ENCODE measurements around the gene NDUFV1. TPM values are rescaled to one million over a fixed set of nuclear protein-coding genes. Genes with fewer than 3 reads are reported as not detected.
A peak's percentile ranks its signal among the peaks of the same experiment; 100 is the strongest.

The NDUFV1 gene
- total RNA-seq, 2 experiments from 2014 or later, result 211 to 219 TPM

DNA sequence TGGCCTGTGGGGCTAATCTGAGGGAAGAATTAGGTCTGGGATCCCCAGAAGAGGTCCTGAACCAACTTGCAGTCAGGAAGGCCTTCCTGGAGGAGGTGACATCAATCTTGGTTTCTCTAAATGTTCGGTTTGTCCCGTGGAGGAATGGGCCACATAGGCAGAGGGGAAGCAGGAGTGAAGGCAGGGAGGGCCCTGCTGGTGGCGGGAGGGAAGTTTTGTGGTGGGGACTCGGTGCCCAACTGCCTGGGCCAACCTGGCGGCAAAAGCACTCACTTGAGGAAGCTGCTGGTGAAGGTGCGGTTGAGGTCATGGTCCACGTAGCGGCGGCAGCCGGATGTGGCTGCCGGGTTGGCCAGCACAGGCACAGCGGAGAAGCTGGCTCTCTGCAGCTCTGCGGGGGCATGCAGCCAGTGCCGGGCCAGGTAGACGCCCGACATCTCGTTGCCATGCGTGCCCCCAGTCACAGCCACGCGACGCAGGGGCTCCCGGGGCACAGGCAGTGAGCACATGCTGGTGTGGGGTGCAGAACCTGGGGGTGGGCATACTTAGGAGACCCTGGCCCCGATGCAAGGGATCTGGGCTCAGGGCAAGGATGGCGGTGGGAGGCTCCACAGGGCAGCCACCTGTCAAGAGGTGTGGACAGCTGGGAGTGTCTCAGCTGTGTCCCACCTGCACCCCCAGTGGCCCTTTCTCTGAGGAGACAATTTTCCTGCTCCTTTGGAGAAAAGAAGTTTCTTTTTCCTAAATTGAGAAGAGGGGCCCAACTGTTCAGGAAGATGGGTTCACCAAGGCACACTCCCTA is 40.0 kb downstream of the NDUFV1 start:
- H3K4me1 Mint-ChIP-seq, result peaks cover 47% of the 10 kb centered on the region
- ATAC-seq (ENCODE audit: low read depth) (peak; percentile 34), DNase-seq (peak; percentile 79)
- POLR2A ChIA-PET, result interaction anchor here (4.6 kb wide), 1 partner anchor 16 kb away, joined by 28 read pairs; the partner anchor contains the start of gene NUDT8
- H3K36me3 Mint-ChIP-seq, result no peaks in the 10 kb centered on the region
- no peaks in the 10 kb centered on the region for H3K9me3 Mint-ChIP-seq
- peak overlapping the region; percentile 75 for H3K4me3 Mint-ChIP-seq
- H3K27ac Mint-ChIP-seq, result peak overlapping the region; percentile 80
- peaks cover 7% of the 10 kb centered on the region for H3K27me3 Mint-ChIP-seq

- H3K27ac Mint-ChIP-seq, result no peak overlapping the region
- H3K36me3 Mint-ChIP-seq, result no peaks in the 10 kb centered on the region
- ATAC-seq (ENCODE audit: low read depth) (no peak), DNase-seq (peak; percentile 33)
- peak overlapping the region; percentile 16 for H3K4me3 Mint-ChIP-seq
- POLR2A ChIA-PET, result no interaction called here
- peaks cover 10% of the 10 kb centered on the region for H3K27me3 Mint-ChIP-seq
- H3K9me3 Mint-ChIP-seq, result no peaks in the 10 kb centered on the region
- peaks cover 47% of the 10 kb centered on the region for H3K4me1 Mint-ChIP-seq
These were observed 40.7 kb downstream of the NDUFV1 start for GRCh38 chr11:67647471-67647870.

DNA sequence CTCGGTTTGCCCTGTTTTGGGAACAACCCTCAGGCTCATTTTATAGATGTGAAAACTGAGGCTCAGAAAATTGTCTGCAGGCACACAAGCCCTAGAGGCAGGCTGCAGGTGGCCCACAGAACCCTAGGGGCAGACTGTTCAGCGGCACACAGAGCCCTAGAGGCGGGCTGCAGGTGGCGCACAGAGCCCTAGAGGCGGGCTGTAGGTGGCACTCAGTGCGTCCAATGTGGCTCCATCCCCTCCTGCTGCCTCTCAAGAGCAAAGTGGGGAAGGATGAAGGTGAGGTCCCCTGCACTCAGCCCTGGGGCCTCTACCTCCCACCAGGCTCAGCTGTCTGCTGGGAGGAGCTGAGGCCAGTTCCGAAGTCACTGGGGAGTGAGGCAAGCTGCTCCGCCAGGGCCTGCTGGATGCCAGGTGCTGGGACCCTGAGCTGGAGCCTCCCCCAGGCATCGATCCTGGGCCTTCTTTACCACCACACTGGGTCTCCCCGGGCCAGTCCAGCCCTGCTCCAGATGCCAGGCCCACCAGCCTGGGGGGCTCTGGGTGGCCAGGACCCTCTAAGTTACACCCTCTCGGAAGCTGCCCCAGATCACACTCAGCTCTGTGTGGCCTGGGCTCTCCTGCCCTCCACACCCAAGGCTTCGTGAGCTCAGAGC is 41.5 kb downstream of the NDUFV1 start:
- Mint-ChIP-seq H3K4me3 (peak overlapping the region; percentile 16), H3K27ac (peak overlapping the region; percentile 85), H3K4me1 (peaks cover 47% of the 10 kb centered on the region)

GRCh38 chr11:67648796-67649613 is 42.3 kb downstream of the NDUFV1 start:
- POLR2A ChIA-PET, result interaction anchor here (0.9 to 4.8 kb wide), 5 partner anchors 8 to 211 kb away, joined by 3 to 44 read pairs (median 4); partner anchors contain the start of genes NUDT8 and PTPRCAP
- Mint-ChIP-seq H3K36me3 (no peaks in the 10 kb centered on the region), H3K9me3 (no peaks in the 10 kb centered on the region), H3K4me3 (peak overlapping the region; percentile 79), H3K27me3 (peaks cover 14% of the 10 kb centered on the region), H3K27ac (peak overlapping the region; percentile 85), H3K4me1 (peaks cover 46% of the 10 kb centered on the region)
- DNase-seq (peak; percentile 51), ATAC-seq (ENCODE audit: low read depth) (no peak)

More for the DNA sequence above, 41.5 kb downstream of the NDUFV1 start:
- Mint-ChIP-seq H3K36me3 (no peaks in the 10 kb centered on the region), H3K9me3 (no peaks in the 10 kb centered on the region), H3K27me3 (peaks cover 12% of the 10 kb centered on the region)
- peak; percentile 61 for DNase-seq
- POLR2A ChIA-PET, result interaction anchor here (0.9 to 4.8 kb wide), 5 partner anchors 9 to 210 kb away, joined by 3 to 44 read pairs (median 4); partner anchors contain the start of genes NUDT8 and PTPRCAP
- ATAC-seq (ENCODE audit: low read depth), result peak; percentile 75

DNA sequence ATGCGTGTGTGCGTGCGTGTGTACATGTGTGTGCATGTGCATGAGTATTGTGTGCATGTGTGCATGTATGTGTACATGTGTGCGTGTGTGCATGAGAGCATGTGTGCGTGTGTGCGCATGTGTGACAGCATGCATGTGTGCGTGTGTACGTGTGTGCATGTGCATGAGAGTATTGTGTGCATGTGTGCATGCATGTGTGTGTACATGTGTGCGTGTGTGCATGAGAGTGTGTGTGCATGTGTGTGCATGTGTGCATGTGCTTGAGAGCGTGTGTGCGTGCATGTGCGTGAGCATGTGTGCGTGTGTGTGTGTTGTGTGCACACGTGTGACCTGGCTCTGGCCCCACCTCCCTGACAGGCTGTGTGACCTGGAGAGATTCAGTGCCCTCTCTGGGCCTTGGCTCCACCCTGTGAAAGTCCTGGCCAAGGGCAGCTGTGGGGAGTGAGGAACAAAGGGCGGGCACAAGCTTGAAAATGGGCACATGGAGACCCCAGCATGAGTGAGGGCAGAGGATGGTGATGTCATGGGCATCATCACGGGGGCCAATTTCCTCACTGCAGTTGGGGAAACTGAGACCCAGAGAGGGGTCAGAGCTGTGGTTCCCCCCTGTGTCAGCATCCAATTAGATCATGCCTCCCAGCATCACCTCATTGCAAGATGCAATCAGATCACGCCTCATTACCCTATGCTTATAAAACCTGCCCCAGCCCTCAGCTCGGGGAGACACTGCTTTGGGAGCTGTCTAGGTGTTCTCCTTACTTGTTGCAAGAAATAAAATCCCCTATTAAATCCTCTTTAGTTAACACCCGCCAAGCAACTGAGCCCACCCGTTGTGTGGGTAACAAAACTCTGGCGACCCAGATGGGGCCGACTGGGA is 43.1 kb downstream of the NDUFV1 start:
- H3K36me3 Mint-ChIP-seq, result no peaks in the 10 kb centered on the region
- H3K9me3 Mint-ChIP-seq, result no peaks in the 10 kb centered on the region
- peak overlapping the region; percentile 79 for H3K4me3 Mint-ChIP-seq
- H3K27ac Mint-ChIP-seq, result peak overlapping the region; percentile 85
- peak; percentile 31 for ATAC-seq (ENCODE audit: low read depth)
- POLR2A ChIA-PET, result interaction anchor here (0.7 to 4.8 kb wide), 4 partner anchors 20 to 214 kb away, joined by 4 to 44 read pairs (median 7); partner anchors contain the start of gene NUDT8
- H3K27me3 Mint-ChIP-seq, result peaks cover 14% of the 10 kb centered on the region
- peak; percentile 38 for DNase-seq
- peaks cover 45% of the 10 kb centered on the region for H3K4me1 Mint-ChIP-seq

DNA sequence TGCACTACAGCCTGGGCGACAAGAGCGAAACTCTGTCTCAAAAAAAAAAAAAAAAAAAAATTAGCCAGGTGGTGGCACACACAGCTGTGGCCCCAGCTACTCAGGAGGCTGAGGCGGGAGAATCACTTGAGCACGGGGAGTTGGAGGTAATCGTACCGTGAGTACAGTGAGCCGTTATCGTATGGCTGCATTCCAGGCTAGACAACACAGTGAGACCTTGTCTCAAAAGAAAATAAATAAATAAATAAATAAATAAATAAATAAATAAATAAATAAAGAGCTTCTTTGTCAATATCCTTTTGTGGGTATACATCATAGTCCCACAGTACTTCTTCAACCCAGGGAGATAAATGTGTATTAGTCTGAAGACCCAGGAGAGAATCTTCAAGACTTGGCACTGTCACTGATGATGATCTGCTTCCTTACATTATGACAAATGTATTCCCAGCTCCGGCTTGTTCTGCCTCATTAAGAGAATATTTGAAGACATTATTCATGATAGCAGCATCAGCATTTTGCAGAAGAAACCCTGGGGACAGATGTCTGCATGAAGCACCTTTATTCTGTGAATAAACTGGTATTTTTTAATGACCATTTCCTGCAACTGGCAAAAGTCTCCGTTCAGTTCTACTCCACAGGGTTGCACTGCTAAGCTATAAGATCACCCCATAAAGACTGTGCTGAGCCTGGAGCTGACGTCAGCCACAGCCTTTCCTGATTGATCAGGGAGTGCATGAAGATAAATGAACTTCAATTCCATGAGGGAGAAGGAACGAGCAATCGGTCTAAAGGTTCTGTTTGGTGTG is 45.4 kb downstream of the NDUFV1 start:
- POLR2A ChIA-PET, result interaction anchor here (0.7 to 4.8 kb wide), 3 partner anchors 17 to 1645 kb away, joined by 3 to 44 read pairs (median 6); partner anchors contain the start of gene NUDT8
- ATAC-seq (ENCODE audit: low read depth) (no peak), DNase-seq (no peak)
- Mint-ChIP-seq H3K4me1 (peaks cover 28% of the 10 kb centered on the region), H3K9me3 (peaks cover 2% of the 10 kb centered on the region), H3K27me3 (peaks cover 14% of the 10 kb centered on the region), H3K4me3 (no peak overlapping the region), H3K27ac (no peak overlapping the region), H3K36me3 (peaks cover 3% of the 10 kb centered on the region)

GRCh38 chr11:67652965-67653845 is 46.5 kb downstream of the NDUFV1 start:
- POLR2A ChIA-PET, result no interaction called here
- no peak for ATAC-seq (ENCODE audit: low read depth)

DNA sequence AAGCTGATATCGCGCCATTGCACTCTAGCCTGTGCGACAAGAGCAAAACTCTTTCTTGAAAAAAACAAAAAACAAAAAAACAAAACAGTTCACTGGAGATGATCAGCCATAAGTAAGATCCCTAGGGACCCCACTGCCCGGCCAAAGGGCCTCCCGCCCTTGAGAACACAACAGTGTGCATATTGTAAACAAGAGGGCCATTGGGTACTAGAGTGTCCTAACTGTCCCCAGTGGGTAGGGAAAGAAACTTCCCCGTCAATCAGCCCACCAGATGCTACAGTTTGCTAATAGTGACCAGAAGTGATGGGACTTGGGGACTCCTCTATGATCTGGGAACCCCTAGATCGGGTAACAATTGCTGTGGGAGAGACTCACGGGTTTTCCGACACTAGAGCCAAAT is 47.5 kb downstream of the NDUFV1 start:
- H3K27ac Mint-ChIP-seq, result no peak overlapping the region
- H3K9me3 Mint-ChIP-seq, result peaks cover 2% of the 10 kb centered on the region
- H3K27me3 Mint-ChIP-seq, result peaks cover 14% of the 10 kb centered on the region
- H3K4me3 Mint-ChIP-seq, result no peak overlapping the region
- peaks cover 13% of the 10 kb centered on the region for H3K4me1 Mint-ChIP-seq
- POLR2A ChIA-PET, result no interaction called here
- ATAC-seq (ENCODE audit: low read depth), result no peak
- H3K36me3 Mint-ChIP-seq, result peaks cover 3% of the 10 kb centered on the region
- peak; percentile 9 for DNase-seq

More at GRCh38 chr11:67652965-67653845, 46.5 kb downstream of the NDUFV1 start:
- DNase-seq, result no peak
- Mint-ChIP-seq H3K27me3 (peaks cover 14% of the 10 kb centered on the region), H3K36me3 (peaks cover 3% of the 10 kb centered on the region), H3K4me1 (peaks cover 22% of the 10 kb centered on the region), H3K4me3 (no peak overlapping the region), H3K9me3 (peaks cover 2% of the 10 kb centered on the region), H3K27ac (peak overlapping the region; percentile 38)

DNA sequence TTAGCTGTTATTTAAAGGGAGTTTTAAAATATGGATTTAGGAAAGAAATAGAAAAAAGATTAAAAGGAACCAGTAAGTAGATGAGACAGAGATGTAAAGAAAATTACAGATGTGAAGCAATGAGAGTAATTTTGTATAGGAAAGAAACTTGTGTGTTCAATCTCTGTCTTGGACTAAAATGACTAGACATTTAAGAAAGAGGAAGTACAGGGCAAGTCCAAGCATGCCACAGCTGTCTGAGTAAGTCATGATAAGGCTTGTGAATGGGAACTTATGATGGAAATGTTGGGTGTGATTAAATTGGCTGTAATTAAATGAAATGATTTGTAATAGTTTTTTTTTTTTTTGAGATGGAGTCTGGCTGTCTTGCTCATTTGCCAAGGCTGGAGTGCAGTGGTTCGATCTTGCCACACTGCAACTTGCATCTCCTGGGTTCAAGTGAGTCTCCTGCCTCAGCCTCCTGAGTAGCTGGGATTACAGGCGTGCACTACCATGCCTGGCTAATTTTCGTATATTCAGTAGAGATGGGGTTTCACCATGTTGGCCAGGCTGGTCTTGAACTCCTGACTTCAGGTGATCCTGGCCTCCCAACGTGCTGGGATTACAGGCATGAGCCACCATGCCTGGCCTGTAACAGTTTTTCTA is 49.7 kb downstream of the NDUFV1 start:
- POLR2A ChIA-PET, result interaction anchor here (0.9 kb wide), 1 partner anchor 27 kb away, joined by 3 read pairs; the partner anchor contains the start of gene NUDT8
- peaks cover 2% of the 10 kb centered on the region for H3K9me3 Mint-ChIP-seq
- H3K27me3 Mint-ChIP-seq, result peaks cover 15% of the 10 kb centered on the region
- H3K4me1 Mint-ChIP-seq, result no peaks in the 10 kb centered on the region
- peak; percentile 8 for DNase-seq
- peaks cover 3% of the 10 kb centered on the region for H3K36me3 Mint-ChIP-seq
- no peak for ATAC-seq (ENCODE audit: low read depth)
- no peak overlapping the region for H3K4me3 Mint-ChIP-seq
- no peak overlapping the region for H3K27ac Mint-ChIP-seq

GRCh38 chr11:67657300-67657699 is 50.6 kb downstream of the NDUFV1 start:
- POLR2A ChIA-PET, result interaction anchor here (1.1 to 1.5 kb wide), 2 partner anchors 9 to 28 kb away, joined by 3 to 4 read pairs; no protein-coding TSS in a partner anchor
- Mint-ChIP-seq H3K4me1 (no peaks in the 10 kb centered on the region), H3K27me3 (peaks cover 14% of the 10 kb centered on the region), H3K36me3 (peaks cover 3% of the 10 kb centered on the region), H3K4me3 (no peak overlapping the region), H3K27ac (no peak overlapping the region), H3K9me3 (peaks cover 2% of the 10 kb centered on the region)
- ATAC-seq (ENCODE audit: low read depth), result no peak
- no peak for DNase-seq

Measured in activated naive CD8-positive, alpha-beta T cell treated with anti-CD3 and anti-CD28 coated beads, Interleukin-2, amount 10 ng/mL, durations not matched to agents 7 days and 5 days (primary cell).